ENCODE results near the gene HEXD. TPM values are rescaled to one million over a fixed set of nuclear protein-coding genes. Genes with fewer than 3 reads are reported as not detected.

Gene HEXD
- total RNA-seq, 6 donors from 2014 or later: 33.7 to 250 (median 43.4) TPM

- ATAC-seq (ENCODE audit: low FRiP score in 2 of 2) (peak in 1 of 2 donors; percentile 55), DNase-seq (no peak)
- Histone ChIP-seq H3K27me3 (no peaks in the 10 kb centered on the region), H3K27ac (no peak overlapping the region), H3K36me3 (peaks cover 34 to 100% (median 79%) of the 10 kb centered on the region in 4 donors), H3K4me3 (no peak overlapping the region), H3K4me1 (no peaks in the 10 kb centered on the region), H3K9me3 (no peaks in the 10 kb centered on the region)
- TF ChIP-seq POLR2AphosphoS5 (IDR thresholded peaks at IDR 0.05) (no peak), CTCF (IDR thresholded peaks at IDR 0.05) (no peak), EP300 (IDR thresholded peaks at IDR 0.05) (no peak), POLR2A (IDR thresholded peaks at IDR 0.05) (no peak)
- 96 to 100% methylated on average over 1 to 9 of the region's 9 CpGs for WGBS, 2 donors
Observed at GRCh38 chr17:82480318-82480717, 62.2 kb downstream of the HEXD start.

DNA sequence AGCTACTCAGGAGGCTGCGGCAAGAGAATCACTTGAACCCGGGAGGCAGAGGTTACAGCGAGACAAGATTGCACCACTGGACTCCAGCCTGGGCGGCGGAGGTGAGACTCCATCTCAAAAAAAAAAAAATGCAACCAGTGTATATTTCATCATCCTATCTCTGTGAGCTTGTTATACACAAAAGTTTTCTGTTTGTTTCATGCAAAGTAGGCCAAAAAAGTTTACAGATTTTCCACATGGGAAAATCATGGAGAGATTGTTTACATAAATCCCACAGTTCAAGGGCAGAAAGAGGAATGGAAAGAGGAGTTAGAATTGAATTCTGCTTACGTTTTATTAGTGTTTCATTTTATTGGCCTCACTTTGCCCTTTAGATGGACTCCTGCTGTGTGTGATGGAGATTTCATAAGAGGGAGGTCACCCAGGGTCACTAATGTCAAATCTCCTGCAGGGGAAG, 65.1 kb downstream of the HEXD start:
- peaks cover 40 to 100% (median 89%) of the 10 kb centered on the region in 4 donors for H3K36me3 ChIP-seq

DNA sequence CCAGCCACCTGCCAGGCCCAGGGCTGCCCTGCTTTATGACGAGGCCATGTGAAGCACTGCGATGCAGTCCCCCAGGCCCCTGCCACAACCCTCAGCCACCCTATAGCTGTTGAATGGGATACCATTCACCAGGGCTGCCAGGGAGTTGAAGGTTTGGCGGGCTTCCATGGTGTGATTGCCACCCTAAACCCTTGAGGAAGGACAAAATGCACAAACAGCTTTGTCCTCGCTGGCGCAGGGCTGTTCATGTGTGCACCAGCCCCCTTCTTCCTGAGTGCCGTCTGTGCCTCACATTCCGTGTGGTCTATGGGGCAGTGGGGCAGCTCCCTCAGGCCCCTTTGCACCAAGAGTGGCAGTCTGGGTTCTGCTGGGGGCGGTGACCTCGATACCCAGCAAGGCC, 65.7 kb downstream of the HEXD start:
- Histone ChIP-seq H3K4me3 (no peak overlapping the region), H3K4me1 (peaks cover 0 to 14% (median 8%) of the 10 kb centered on the region in 4 donors), H3K27ac (no peak overlapping the region), H3K9me3 (no peaks in the 10 kb centered on the region), H3K27me3 (no peaks in the 10 kb centered on the region), H3K36me3 (peaks cover 40 to 100% (median 84%) of the 10 kb centered on the region in 4 donors)
- whole genome bisulfite sequencing, 2 donors: 70 to 97% methylated on average over 2 to 9 of the region's 9 CpGs
- ATAC-seq (ENCODE audit: low FRiP score in 2 of 2) (no peak), DNase-seq (no peak)
- TF ChIP-seq EP300 (IDR thresholded peaks at IDR 0.05): no peak
- TF ChIP-seq POLR2A (IDR thresholded peaks at IDR 0.05): no peak
- TF ChIP-seq POLR2AphosphoS5 (IDR thresholded peaks at IDR 0.05): no peak
- no peak for TF ChIP-seq CTCF (IDR thresholded peaks at IDR 0.05)

More for the DNA sequence above, 65.1 kb downstream of the HEXD start:
- DNase-seq: no peak
- no peak for TF ChIP-seq EP300 (IDR thresholded peaks at IDR 0.05)
- no peak for TF ChIP-seq CTCF (IDR thresholded peaks at IDR 0.05)
- no peak for TF ChIP-seq POLR2AphosphoS5 (IDR thresholded peaks at IDR 0.05)
- TF ChIP-seq POLR2A (IDR thresholded peaks at IDR 0.05): no peak
- no peaks in the 10 kb centered on the region for H3K9me3 ChIP-seq
- no peak for ATAC-seq (ENCODE audit: low FRiP score in 2 of 2)
- no peaks in the 10 kb centered on the region for H3K27me3 ChIP-seq
- H3K27ac ChIP-seq: no peak overlapping the region
- no peak overlapping the region for H3K4me3 ChIP-seq
- peaks cover 0 to 8% (median 3%) of the 10 kb centered on the region in 4 donors for H3K4me1 ChIP-seq
- WGBS, 2 donors: 91 to 94% methylated on average over 6 of the region's 6 CpGs

GRCh38 chr17:82486231-82487094, 68.3 kb downstream of the HEXD start:
- ATAC-seq (ENCODE audit: low FRiP score in 2 of 2) (no peak), DNase-seq (no peak)
- TF ChIP-seq EP300 (IDR thresholded peaks at IDR 0.05) (no peak), POLR2A (IDR thresholded peaks at IDR 0.05) (no peak), CTCF (IDR thresholded peaks at IDR 0.05) (no peak), POLR2AphosphoS5 (IDR thresholded peaks at IDR 0.05) (no peak)
- H3K36me3 ChIP-seq: peaks cover 21 to 79% (median 63%) of the 10 kb centered on the region in 4 donors
- peak overlapping the region in 1 of 4 donors; percentile 8 for H3K27ac ChIP-seq
- no peak overlapping the region for H3K4me3 ChIP-seq
- no peaks in the 10 kb centered on the region for H3K27me3 ChIP-seq
- WGBS, 2 donors: 82 to 84% methylated on average over 11 to 13 of the region's 13 CpGs
- H3K9me3 ChIP-seq: no peaks in the 10 kb centered on the region
- H3K4me1 ChIP-seq: peaks cover 0 to 14% (median 8%) of the 10 kb centered on the region in 4 donors

Data from upper lobe of left lung (tissue), 6 donors.